Mesodermal cell (in vitro differentiated cells): ENCODE measurements around the gene CTU1.

Experiments
- H3K27ac ChIP-seq: 2 replicates; pipeline ENCODE4 v1.7.0; 2013; ENCODE audit warnings: mild to moderate bottlenecking, low read depth, low read length, moderate library complexity; ENCODE audit not compliant: severe bottlenecking
- H3K36me3 ChIP-seq: 2 replicates; pipeline ENCODE4 v1.7.1; 2013; ENCODE audit warnings: mild to moderate bottlenecking, low read length, moderate library complexity; ENCODE audit not compliant: control insufficient read depth, insufficient read depth
- H3K4me1 ChIP-seq: one replicate; pipeline ENCODE4 v1.7.1; 2013; ENCODE audit warnings: mild to moderate bottlenecking, low read length; ENCODE audit not compliant: insufficient read depth, control insufficient read depth, poor library complexity, severe bottlenecking
- H3K4me3 ChIP-seq: 2 replicates; pipeline ENCODE4 v1.7.0; 2013; ENCODE audit warnings: low read length, control low read depth, mild to moderate bottlenecking; ENCODE audit not compliant: insufficient read depth, poor library complexity, severe bottlenecking; ENCODE audit errors: extremely low read depth
- H3K9me3 ChIP-seq: 2 replicates; pipeline ENCODE4 v1.7.1; 2013; ENCODE audit warnings: mild to moderate bottlenecking, low read length, moderate library complexity; ENCODE audit not compliant: control insufficient read depth
- WGBS, 2 experiments: methylation state at CpG; one replicate each; pipeline ENCODE4 v1.1.5; 2013; ENCODE audit warnings: missing lambda C conversion rate in 2 of 2; ENCODE audit not compliant: insufficient coverage in 2 of 2; 5-methylcytosine and 5-hydroxymethylcytosine counted together

CTU1 gene

DNA sequence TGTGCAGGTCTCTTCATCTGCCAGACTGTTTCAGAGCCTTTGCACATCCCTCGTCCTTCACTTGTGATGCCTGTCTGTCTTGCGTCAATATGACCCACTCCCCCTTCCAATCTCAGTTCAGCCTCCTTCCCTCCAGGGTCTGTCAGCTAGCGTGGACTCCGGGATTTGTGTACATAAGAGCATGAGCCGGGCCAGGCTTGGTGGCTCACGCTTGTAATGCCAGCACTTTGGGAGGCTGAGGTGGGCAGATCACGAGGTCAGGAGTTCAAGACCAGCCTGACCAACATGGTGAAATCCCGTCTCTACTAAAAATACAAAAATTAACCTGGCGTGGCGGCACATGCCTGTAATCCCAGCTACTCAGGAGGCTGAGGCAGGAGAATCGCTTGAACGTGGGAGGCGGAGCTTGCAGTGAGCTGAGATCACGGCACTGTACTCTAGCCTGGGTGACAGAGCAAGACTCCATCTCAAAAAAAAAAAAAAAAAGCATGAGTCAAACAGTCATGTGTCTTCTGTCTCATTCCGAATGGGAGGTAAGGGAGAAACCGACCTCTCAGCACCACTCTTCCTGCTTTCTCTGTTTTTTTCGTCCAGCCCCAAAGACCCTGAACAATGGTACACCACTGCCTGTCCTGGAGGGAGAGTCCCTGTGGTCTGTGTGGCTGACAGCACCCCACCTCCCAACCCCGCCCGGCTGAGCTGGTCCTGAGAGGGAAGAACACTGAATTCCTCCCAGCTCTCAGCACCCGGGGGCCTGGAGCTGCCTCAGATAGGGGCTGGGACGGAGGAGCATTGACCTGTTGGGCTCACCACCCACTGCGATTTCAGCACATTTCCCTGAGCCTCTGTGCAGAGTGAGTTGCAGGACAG, 14.1 kb upstream of the CTU1 start:
- H3K9me3 ChIP-seq: no peaks in the 10 kb centered on the region
- no peak overlapping the region for H3K27ac ChIP-seq
- H3K4me1 ChIP-seq: no peaks in the 10 kb centered on the region
- 82 to 88% methylated on average over 14 of the region's 22 CpGs for WGBS, 2 experiments
- H3K4me3 ChIP-seq: no peak overlapping the region
- no peaks in the 10 kb centered on the region for H3K36me3 ChIP-seq

DNA sequence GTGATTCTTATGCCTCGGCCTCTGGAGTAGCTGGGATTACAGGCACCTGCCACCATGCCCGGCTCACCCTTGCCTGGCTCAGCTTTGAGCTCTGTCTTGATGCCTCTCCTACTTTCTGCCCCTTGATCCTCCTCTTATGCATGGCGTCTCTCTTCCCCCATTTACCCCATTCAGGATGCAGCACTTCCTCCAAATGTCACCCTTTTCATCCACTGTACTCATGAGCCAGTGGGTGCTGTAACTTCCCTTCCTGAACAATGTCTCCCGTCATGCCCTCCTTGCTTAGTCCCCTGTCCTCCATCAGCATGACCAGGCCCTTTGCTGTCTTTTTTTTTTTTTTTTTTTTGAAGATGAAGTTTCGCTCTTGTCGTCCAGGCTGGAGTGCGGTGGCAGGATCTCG, 13.0 kb upstream of the CTU1 start:
- 86 to 91% methylated on average over 6 to 8 of the region's 8 CpGs for WGBS, 2 experiments
- Histone ChIP-seq H3K9me3 (no peaks in the 10 kb centered on the region), H3K36me3 (no peaks in the 10 kb centered on the region), H3K4me1 (no peaks in the 10 kb centered on the region), H3K27ac (no peak overlapping the region), H3K4me3 (no peak overlapping the region)

DNA sequence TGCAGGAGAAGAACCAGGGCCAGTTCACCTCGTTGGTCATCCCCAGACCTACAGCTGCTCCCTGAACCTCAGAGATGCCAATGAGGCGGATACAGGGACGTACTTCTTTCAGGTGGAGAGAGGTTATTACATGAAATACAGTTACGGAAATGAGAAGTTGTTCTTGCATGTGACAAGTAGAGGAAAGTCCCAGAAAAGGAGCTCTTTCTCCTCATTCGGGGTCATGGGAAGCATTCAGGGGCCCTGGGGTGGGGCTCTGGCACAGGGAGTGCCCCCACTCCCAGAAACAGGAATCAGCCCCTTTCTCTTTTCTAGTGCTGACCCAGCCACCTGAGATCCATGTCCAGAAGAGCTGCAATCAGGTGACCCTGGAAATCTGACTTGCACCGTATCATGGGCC, 12.0 kb upstream of the CTU1 start:
- no peak overlapping the region for H3K27ac ChIP-seq
- no peaks in the 10 kb centered on the region for H3K36me3 ChIP-seq
- WGBS, 2 experiments: 75 to 94% methylated on average over 3 to 5 of the region's 6 CpGs
- H3K4me1 ChIP-seq: no peaks in the 10 kb centered on the region
- no peaks in the 10 kb centered on the region for H3K9me3 ChIP-seq
- no peak overlapping the region for H3K4me3 ChIP-seq

DNA sequence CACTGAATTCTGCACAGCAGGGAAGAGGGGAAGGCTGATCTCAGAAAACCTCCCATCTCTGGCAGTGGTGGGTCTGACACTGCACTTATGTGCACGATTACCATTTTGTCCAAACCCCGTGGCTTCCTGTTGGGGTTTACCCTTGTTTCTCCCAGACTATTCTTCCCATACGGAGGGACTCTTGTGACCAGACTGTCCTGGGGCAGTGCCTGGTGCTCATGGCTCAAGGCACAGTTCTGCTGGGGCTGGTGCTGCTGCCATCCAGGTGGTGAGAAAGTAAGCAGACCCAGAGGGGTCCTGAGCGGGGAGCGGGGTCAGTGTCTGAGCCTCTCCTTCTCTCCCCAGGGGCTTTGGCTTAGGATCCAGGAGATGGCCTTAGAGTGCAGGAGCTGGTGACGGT, 11.4 kb upstream of the CTU1 start:
- WGBS, 2 experiments: 89 to 96% methylated on average over 4 to 6 of the region's 6 CpGs
- no peaks in the 10 kb centered on the region for H3K4me1 ChIP-seq

DNA sequence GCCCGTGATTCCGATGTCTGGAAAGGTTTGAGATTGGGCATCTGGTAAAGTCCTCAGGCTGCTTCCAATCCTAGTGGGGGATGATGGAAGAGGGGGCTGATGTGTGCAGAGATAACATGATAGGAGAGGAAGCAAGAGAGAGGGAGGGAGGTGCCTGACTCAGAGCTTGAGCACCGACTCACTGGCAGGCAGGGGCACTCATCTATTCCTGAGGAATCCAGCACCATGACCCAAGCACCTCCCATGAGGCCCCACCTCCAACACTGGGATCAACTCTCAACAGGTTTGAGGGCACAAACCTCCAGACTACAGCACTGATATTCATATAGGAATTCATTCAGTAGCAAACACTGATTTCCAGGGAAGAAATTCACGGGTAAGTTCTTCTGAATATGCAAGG, 10.9 kb upstream of the CTU1 start:
- H3K9me3 ChIP-seq: no peaks in the 10 kb centered on the region
- no peak overlapping the region for H3K27ac ChIP-seq
- H3K4me3 ChIP-seq: no peak overlapping the region
- H3K36me3 ChIP-seq: no peaks in the 10 kb centered on the region
- 76 to 77% methylated on average over 3 to 4 of the region's 4 CpGs for WGBS, 2 experiments
- no peaks in the 10 kb centered on the region for H3K4me1 ChIP-seq

More for the DNA sequence above, 11.4 kb upstream of the CTU1 start:
- H3K9me3 ChIP-seq: no peaks in the 10 kb centered on the region
- no peaks in the 10 kb centered on the region for H3K36me3 ChIP-seq
- H3K4me3 ChIP-seq: no peak overlapping the region
- H3K27ac ChIP-seq: no peak overlapping the region

DNA sequence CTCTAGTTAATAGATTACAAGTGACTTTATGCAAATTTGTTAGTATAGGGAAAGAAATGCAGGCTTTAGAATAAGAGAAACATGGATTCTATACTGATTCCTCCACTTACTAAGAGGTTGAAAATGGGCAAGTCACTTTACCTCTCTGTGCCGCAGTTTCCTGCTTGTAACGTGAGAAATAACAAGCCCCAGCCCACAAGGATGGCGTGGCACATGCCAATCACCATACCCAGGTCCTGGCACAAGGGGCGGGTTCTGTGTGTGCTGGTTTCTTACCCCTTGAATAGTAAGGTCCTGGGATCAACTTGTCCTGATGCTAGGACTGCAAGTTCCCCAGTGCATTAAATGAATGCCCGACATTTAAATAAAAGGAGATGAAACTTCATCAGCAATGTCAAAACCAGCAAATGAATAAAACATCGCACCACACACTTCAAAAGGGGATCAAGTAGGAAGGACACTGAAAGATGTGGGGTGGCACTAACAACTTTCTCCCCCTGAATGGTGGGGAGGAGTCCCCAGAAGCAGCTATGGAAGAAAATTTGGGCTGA, 8.6 kb upstream of the CTU1 start:
- Histone ChIP-seq H3K9me3 (no peaks in the 10 kb centered on the region), H3K36me3 (no peaks in the 10 kb centered on the region), H3K4me1 (no peaks in the 10 kb centered on the region), H3K27ac (no peak overlapping the region), H3K4me3 (no peak overlapping the region)
- 77 to 88% methylated on average over 3 to 4 of the region's 6 CpGs for WGBS, 2 experiments

DNA sequence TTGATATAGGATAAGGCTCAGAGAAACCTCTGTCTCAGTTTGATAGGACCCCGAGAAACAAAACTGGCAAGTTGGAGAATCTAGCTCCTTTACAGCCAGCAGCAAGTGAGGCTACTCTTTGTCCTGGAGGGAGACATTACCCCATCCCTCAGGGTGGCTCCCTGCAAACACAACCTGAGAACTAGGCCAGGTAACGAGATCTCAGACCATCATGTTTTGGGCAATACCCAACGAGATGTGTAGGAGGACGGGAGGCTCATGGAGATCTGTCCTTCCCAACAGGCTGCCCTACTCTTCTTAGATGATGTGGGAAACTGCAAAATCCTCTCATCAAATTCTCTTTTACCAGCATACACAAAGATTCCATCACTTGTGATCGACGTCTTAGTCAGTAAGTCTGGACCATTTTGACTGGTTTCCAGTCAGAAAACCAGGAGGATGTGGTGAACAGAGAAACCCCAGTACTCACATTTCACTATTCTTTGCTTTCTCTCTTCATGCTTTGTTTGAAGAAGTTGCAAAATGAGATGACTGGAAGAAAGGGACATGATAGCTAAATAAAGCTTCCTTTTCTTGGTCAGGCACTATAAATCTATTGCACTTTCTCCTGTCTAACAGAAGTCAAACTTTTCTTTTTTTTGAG, 6.0 kb upstream of the CTU1 start:
- H3K36me3 ChIP-seq: no peaks in the 10 kb centered on the region
- H3K27ac ChIP-seq: no peak overlapping the region
- H3K4me3 ChIP-seq: no peak overlapping the region
- H3K4me1 ChIP-seq: no peaks in the 10 kb centered on the region
- 90 to 100% methylated on average over 1 to 3 of the region's 6 CpGs for WGBS, 2 experiments
- no peaks in the 10 kb centered on the region for H3K9me3 ChIP-seq

DNA sequence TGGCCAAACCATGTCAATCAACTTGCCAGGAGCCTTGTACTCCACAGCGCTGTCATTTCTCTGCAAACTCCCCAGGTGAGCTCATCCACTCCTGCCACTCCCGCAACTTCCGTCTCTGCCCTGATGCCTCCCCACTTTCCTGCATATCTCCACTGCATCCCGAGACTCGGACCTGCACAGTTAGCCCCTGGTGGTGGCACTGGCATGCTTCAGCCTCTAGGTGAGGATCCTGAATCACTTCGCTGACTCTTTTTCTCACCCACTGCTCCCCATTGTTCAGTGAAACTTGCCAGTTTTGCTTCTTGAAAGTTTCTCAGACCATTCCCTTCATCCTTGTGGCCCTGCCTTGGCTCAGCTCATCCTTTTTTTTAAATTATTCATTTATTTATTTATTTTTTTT, 3.4 kb upstream of the CTU1 start:
- H3K4me3 ChIP-seq: no peak overlapping the region
- H3K36me3 ChIP-seq: no peaks in the 10 kb centered on the region
- whole genome bisulfite sequencing, 2 experiments: 35 to 41% methylated on average over 6 of the region's 6 CpGs
- H3K4me1 ChIP-seq: no peaks in the 10 kb centered on the region
- H3K9me3 ChIP-seq: no peaks in the 10 kb centered on the region
- no peak overlapping the region for H3K27ac ChIP-seq

DNA sequence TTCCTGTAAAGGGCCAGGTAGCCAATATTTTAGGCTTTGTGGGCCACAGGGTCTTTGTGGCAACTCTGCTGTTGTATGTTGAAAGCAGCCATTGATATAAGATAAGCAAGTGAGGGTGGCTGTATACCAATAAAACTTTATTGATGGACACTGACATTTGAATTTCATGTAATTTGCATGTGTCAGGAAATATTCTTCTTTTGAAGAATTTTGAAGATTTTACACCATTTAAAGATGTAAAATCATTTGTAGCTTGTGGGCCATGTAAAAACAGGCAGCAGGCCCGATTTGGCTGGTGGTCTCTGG, 2.4 kb upstream of the CTU1 start:
- Histone ChIP-seq H3K27ac (no peak overlapping the region), H3K36me3 (no peaks in the 10 kb centered on the region), H3K4me3 (no peak overlapping the region), H3K4me1 (no peaks in the 10 kb centered on the region), H3K9me3 (no peaks in the 10 kb centered on the region)
- 60% methylated on average over 1 of the region's 1 CpG; no CpG with 5 or more reads in 1 of the 2 experiments for WGBS, 2 experiments

DNA sequence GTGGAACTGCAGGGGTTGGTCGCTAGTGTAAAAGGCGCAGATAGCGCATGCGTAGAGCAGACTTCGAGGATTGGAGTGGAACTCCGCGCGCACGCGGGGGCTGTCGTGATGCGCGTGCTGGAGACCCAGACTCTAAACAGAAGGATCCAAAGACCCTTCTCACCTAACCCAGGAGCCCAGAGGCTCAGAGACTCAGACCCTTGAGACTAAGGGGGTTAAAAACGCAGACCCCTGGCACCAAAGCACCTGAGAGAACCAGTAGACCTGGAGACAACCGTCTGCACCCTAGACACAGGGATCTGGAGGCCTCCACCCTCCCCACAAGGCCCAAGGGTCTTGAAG, 567 bp upstream of the CTU1 start:
- Histone ChIP-seq H3K4me1 (no peaks in the 10 kb centered on the region), H3K4me3 (peak overlapping the region; percentile 67), H3K27ac (no peak overlapping the region), H3K36me3 (peaks cover 1% of the 10 kb centered on the region), H3K9me3 (no peaks in the 10 kb centered on the region)
- WGBS, 2 experiments: 17 to 18% methylated on average over 5 to 15 of the region's 15 CpGs
